Keratinocyte (primary cell): ENCODE data around the gene ADAMTS13. TPM values are rescaled to one million over a fixed set of nuclear protein-coding genes. Genes with fewer than 3 reads are reported as not detected.

Experiments
- DNase-seq: peaks from one replicate; pipeline ENCODE4 v3.0.0-alpha.2; 2011; ENCODE audit warnings: low read depth, missing footprints, low spot score
- FAIRE-seq: peaks from 2 replicates; lab custom pipeline; 2011; peaks lifted over from hg19 to GRCh38; lab: Jason Lieb, UNC
- H2AFZ ChIP-seq: 2 replicates; pipeline ENCODE4 v1.6.0; 2012; ENCODE audit warnings: low read length, control low read depth, inconsistent platforms; ENCODE audit not compliant: control insufficient read depth
- H3K27ac ChIP-seq: 2 replicates; pipeline ENCODE4 v1.5.1; 2011; ENCODE audit warnings: low read length; ENCODE audit not compliant: control insufficient read depth, insufficient read depth
- H3K27me3 ChIP-seq: 3 replicates; pipeline ENCODE4 v1.6.0; 2011; ENCODE audit warnings: low read length; ENCODE audit not compliant: control insufficient read depth, insufficient read depth; ENCODE audit errors: extremely low read depth
- H3K36me3 ChIP-seq, 2 experiments: 2 replicates in 1 of 2; 3 replicates in 1 of 2; pipeline ENCODE4 v1.5.1; 2011; ENCODE audit warnings: low read length in 2 of 2, mild to moderate bottlenecking in 1 of 2; ENCODE audit not compliant: control insufficient read depth in 2 of 2, insufficient read depth in 2 of 2; ENCODE audit errors: extremely low read depth in 1 of 2
- H3K4me1 ChIP-seq: 3 replicates; pipeline ENCODE4 v1.5.1; 2011; ENCODE audit warnings: low read length; ENCODE audit not compliant: control insufficient read depth, insufficient read depth; ENCODE audit errors: extremely low read depth
- H3K4me2 ChIP-seq: 3 replicates; pipeline ENCODE4 v1.6.0; 2011; ENCODE audit warnings: low read depth, low read length; ENCODE audit not compliant: control insufficient read depth, insufficient read depth; ENCODE audit errors: extremely low read depth
- H3K4me3 ChIP-seq, 3 experiments: fragments of 200-600 bp in 1 of 3; sonication (generic) in 1 of 3; 2 replicates in 2 of 3; 3 replicates in 1 of 3; pipeline ENCODE4 v1.5.1; 2011 to 2016; ENCODE audit warnings: low read length in 3 of 3, mild to moderate bottlenecking in 3 of 3, control low read depth in 2 of 3, inconsistent platforms in 1 of 3, low read depth in 1 of 3, mixed read lengths in 1 of 3, mixed run types in 1 of 3, moderate library complexity in 1 of 3; ENCODE audit not compliant: control insufficient read depth in 2 of 3, insufficient read depth in 2 of 3; ENCODE audit errors: extremely low read depth in 1 of 3
- H3K79me2 ChIP-seq: 2 replicates; pipeline ENCODE4 v1.6.0; 2012; ENCODE audit warnings: low read length; ENCODE audit not compliant: control insufficient read depth, insufficient read depth
- H3K9ac ChIP-seq: 3 replicates; pipeline ENCODE4 v1.6.0; 2011; ENCODE audit warnings: low read length; ENCODE audit not compliant: control insufficient read depth, insufficient read depth; ENCODE audit errors: extremely low read depth
- H3K9me1 ChIP-seq: 3 replicates; pipeline ENCODE4 v1.6.0; 2011; ENCODE audit warnings: low read length; ENCODE audit not compliant: control insufficient read depth, insufficient read depth; ENCODE audit errors: extremely low read depth
- H3K9me3 ChIP-seq: 2 replicates; pipeline ENCODE4 v1.5.1; 2012; ENCODE audit warnings: low read depth, low read length; ENCODE audit not compliant: control insufficient read depth
- H4K20me1 ChIP-seq: 3 replicates; pipeline ENCODE4 v1.6.0; 2011; ENCODE audit warnings: low read length; ENCODE audit not compliant: control insufficient read depth, insufficient read depth; ENCODE audit errors: extremely low read depth
- EZH2 ChIP-seq: IDR thresholded peaks from one replicate; pipeline ENCODE4 v1.6.1; 2012; ENCODE audit warnings: inconsistent platforms, mild to moderate bottlenecking, low read length, moderate library complexity
- dilution Hi-C: fragments of 300-500 bp; cut with MboI; formaldehyde crosslinking; loops from one replicate; pipeline ENCODE4 v1.7.0; 2020; ENCODE audit warnings: low sequenced_read_pairs; ENCODE audit not compliant: extremely low pct_ligation_motif_present
- polyA plus RNA-seq, 5 experiments: library from polyadenylated mRNA; depleted of rRNA in 3 of 5; stranded (reverse) in 3 of 5; stranded (forward) in 1 of 5; unstranded in 1 of 5; fragments of >200 nt; gene quantifications; 1 replicate in 1 of 5; 2 replicates in 3 of 5; 3 replicates in 1 of 5; pipeline versions ENCODE4 v1.2.1 to v1.2.3, GENCODE V29; 2011 to 2012; ENCODE audit warnings: missing spikeins in 2 of 5, low read depth in 1 of 5, low replicate concordance in 1 of 5
- TF ChIP-seq, protein P1 (sequence below), 3 experiments: IDR thresholded peaks in 1 of 3; conservative IDR thresholded peaks in 1 of 3; optimal IDR thresholded peaks in 1 of 3; 2 replicates in 2 of 3; 3 replicates in 1 of 3; pipeline versions ENCODE3 to v1.5.1; 2011; ENCODE audit warnings: low read length in 3 of 3, mild to moderate bottlenecking in 3 of 3, moderate library complexity in 2 of 3, control low read depth in 1 of 3, inconsistent platforms in 1 of 3; ENCODE audit not compliant: insufficient read depth in 2 of 3; ENCODE audit errors: extremely low read depth in 1 of 3

Gene ADAMTS13
- polyA plus RNA-seq, 1 donor (not counting 4 experiments of a cell fraction or from before 2014, with no cell fraction given), result 1.1 TPM

DNA sequence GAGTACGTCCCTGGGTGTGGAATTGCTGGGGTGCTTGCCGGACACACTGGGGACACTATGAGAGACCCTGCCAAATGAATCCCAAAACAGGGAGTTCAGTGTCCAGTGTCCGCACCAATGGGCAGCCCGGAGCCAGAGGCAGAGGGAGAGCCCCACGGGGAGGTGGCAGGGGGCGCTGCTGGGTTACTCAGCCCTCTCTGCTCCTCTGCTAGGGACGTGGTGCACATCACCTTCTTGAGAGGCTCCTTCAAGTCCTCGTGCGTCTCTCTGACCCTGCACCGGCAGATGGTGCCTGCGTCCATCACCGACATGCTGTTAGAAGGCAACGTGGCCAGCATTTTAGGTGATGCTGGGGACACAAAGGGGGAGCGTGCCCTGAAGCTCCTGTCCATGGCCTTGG is 25.2 kb upstream of the ADAMTS13 start:
- no peak overlapping the region for H3K4me2 ChIP-seq
- no peaks in the 10 kb centered on the region for H3K4me1 ChIP-seq
- H3K36me3 ChIP-seq, result no peaks in the 10 kb centered on the region
- FAIRE-seq (no peak), DNase-seq (no peak)
- H3K9me1 ChIP-seq, result no peaks in the 10 kb centered on the region
- dilution Hi-C loops, result no loop called here
- TF ChIP-seq, protein P1, sequence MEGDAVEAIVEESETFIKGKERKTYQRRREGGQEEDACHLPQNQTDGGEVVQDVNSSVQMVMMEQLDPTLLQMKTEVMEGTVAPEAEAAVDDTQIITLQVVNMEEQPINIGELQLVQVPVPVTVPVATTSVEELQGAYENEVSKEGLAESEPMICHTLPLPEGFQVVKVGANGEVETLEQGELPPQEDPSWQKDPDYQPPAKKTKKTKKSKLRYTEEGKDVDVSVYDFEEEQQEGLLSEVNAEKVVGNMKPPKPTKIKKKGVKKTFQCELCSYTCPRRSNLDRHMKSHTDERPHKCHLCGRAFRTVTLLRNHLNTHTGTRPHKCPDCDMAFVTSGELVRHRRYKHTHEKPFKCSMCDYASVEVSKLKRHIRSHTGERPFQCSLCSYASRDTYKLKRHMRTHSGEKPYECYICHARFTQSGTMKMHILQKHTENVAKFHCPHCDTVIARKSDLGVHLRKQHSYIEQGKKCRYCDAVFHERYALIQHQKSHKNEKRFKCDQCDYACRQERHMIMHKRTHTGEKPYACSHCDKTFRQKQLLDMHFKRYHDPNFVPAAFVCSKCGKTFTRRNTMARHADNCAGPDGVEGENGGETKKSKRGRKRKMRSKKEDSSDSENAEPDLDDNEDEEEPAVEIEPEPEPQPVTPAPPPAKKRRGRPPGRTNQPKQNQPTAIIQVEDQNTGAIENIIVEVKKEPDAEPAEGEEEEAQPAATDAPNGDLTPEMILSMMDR (optimal IDR thresholded peaks at IDR 0.05 in 1 of 3, IDR thresholded peaks at IDR 0.05 in 1 of 3, conservative IDR thresholded peaks at IDR 0.05 in 1 of 3; ENCODE audit: extremely low read depth in 1 of 3, insufficient read depth in 2 of 3, low read length in 3 of 3), result peak in 2 of 3 experiments; percentile 24 to 51
- no peak for TF ChIP-seq EZH2
- no peak overlapping the region for H3K4me3 ChIP-seq
- peaks cover 15% of the 10 kb centered on the region for H3K27me3 ChIP-seq
- H2AFZ ChIP-seq, result no peak overlapping the region
- H3K79me2 ChIP-seq, result no peaks in the 10 kb centered on the region
- H4K20me1 ChIP-seq, result no peaks in the 10 kb centered on the region
- no peak overlapping the region for H3K27ac ChIP-seq
- H3K9me3 ChIP-seq, result no peaks in the 10 kb centered on the region
- no peak overlapping the region for H3K9ac ChIP-seq

DNA sequence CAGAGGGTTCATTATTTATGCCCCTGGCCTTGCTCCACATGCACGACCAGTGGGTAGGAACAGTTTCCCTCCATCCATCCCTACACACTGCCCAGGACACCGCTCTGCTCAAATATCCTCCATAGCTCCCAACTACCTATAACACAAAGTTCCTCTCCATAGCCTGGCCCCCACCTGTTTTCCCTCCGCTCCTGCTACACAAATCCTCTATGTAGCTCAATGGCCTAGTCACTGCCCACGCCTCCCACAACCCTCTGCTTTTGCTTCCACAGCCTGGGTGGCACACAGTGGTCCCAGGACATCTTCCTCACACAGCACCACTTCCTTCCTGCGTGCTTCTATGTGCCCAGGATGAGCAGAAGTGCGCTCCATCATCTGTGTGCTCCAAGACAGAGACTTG is 24.8 kb upstream of the ADAMTS13 start:
- no peak overlapping the region for H2AFZ ChIP-seq
- H3K4me3 ChIP-seq, result no peak overlapping the region
- TF ChIP-seq EZH2, result no peak
- TF ChIP-seq, protein P1 (optimal IDR thresholded peaks at IDR 0.05 in 1 of 3, IDR thresholded peaks at IDR 0.05 in 1 of 3, conservative IDR thresholded peaks at IDR 0.05 in 1 of 3; ENCODE audit: extremely low read depth in 1 of 3, insufficient read depth in 2 of 3, low read length in 3 of 3), result no peak
- no peaks in the 10 kb centered on the region for H3K9me1 ChIP-seq
- no peak overlapping the region for H3K27ac ChIP-seq
- no peak for FAIRE-seq
- no peaks in the 10 kb centered on the region for H3K4me1 ChIP-seq
- dilution Hi-C loops, result no loop called here
- no peak for DNase-seq
- peaks cover 15% of the 10 kb centered on the region for H3K27me3 ChIP-seq
- no peaks in the 10 kb centered on the region for H3K36me3 ChIP-seq
- H3K79me2 ChIP-seq, result no peaks in the 10 kb centered on the region
- H3K9me3 ChIP-seq, result no peaks in the 10 kb centered on the region
- H3K4me2 ChIP-seq, result no peak overlapping the region
- H4K20me1 ChIP-seq, result no peaks in the 10 kb centered on the region
- no peak overlapping the region for H3K9ac ChIP-seq
